IPS DF 4.7 (cell line): ENCODE results near the gene CD28.

Experiments used
- DNase-seq: peaks from one replicate; pipeline ENCODE4 v3.0.0-alpha.2; 2013; ENCODE audit warnings: low spot score; ENCODE audit errors: extremely low read depth

The CD28 gene

GRCh38 chr2:203713381-203713780 is 6.9 kb downstream of the CD28 start:
- no peak for DNase-seq

- no peak for DNase-seq
These were observed 7.7 kb downstream of the CD28 start for GRCh38 chr2:203714112-203714511.

- no peak for DNase-seq
These were observed 9.3 kb downstream of the CD28 start for GRCh38 chr2:203715744-203716143.

- DNase-seq, result no peak
These were observed 11.6 kb downstream of the CD28 start for GRCh38 chr2:203718087-203718486.

GRCh38 chr2:203719456-203720410 is 13.3 kb downstream of the CD28 start:
- DNase-seq, result no peak

DNA sequence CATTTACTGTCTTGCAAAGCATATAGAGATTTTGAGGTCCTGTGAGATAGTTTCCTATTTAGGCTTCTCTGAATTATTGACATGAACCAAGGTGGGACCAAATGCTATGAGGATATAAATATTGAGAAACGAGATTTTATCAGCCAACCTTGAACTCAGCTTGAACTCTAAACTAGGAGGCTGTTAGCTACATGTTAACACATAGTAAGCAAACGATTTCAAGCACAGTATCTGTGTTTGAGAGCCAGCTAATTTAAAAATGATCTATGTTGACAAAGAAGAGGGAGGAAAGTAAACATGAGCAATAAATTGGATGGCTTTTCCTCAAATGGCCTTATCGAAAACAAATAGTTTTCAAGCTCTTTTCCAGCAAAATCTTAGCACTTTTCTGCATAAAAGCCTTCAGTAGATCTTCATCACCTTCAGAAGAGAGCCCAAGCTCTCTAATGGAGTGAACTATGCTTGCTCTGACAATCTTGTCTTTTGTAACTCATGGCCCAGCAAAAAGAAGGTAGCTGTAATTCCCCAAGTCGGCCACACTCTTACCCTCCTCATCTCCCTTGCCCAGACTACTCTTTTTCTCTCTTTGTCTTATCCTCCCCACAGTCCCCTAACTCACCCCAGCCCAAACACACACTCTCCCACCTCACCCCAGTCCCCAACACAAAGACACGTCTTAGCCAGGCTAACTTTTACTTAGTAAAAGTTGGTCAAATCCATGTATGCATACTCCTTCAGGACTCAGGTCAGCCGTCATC is 14.7 kb downstream of the CD28 start:
- DNase-seq, result no peak

DNA sequence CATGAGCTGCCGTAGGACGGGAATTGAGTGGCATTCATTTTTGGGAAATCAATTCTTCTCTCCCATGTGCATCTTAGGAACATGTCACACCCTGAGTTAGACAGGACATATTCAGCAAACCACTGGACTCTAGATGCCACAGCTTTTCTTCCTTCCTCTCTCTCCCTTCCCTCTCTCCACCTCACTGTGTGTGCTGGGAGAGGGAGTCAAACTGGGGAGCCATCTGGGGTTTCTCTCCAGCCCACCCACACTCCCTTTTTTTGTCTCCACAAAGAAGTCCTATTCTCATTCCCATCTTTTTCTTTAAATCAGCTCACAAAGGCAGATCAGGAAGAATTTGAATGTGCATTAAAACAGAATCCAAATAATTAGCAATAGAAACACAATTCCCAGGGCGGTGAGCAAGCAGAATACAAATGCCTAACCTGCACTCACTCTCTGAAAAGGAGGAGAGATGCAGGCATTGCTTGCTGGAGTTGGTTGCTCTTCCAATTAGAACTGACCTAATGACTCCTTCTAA is 15.4 kb downstream of the CD28 start:
- no peak for DNase-seq

DNA sequence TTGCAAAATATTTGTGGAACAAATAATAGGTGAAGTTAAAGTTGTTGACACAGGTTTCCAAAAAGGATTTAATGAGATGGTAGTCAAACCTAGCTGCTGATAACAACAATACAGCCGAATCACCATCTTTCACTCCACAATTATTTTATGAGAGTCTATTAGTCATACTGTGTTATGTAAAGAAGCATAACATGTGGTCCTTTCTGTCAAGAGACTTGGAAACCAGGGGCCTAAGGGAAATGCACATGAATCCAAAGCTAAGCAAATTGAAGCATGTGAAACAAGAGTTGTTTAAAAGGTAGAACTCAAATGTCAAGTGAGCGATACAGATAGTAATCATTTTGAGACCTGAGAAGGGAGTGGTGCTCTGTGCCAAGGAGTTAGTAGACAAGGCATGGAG is 16.0 kb downstream of the CD28 start:
- no peak for DNase-seq

GRCh38 chr2:203728321-203728720 is 21.9 kb downstream of the CD28 start:
- no peak for DNase-seq

DNA sequence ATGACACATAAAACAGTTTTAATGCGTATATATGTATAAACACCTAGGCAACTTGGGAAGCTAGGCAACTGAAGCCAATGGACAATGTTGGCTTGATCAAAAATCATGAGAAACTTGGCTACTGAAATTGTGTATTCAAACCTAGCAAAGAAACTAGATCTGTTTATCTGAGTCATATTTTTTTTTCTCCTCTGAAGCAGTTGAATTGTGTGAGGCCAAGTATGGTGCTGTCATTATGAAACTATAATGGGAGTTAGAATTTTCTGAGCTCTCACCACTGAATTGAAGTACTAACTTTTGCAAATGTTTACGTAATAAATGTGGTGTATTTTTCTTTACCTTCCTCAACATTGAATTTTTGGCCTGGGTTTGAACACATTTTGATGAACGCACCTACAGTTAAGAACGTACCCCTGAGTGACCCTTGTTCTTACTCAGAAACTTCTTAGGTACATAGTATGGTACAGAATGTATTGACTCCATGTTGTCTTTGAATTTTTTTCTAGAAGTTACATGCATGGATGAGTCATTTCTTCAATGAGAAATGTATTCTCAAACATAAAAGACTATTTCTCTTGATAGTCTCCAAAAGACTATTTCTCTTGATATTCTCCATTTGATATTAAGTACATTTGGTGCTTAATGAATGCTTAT is 23.8 kb downstream of the CD28 start:
- DNase-seq, result no peak

DNA sequence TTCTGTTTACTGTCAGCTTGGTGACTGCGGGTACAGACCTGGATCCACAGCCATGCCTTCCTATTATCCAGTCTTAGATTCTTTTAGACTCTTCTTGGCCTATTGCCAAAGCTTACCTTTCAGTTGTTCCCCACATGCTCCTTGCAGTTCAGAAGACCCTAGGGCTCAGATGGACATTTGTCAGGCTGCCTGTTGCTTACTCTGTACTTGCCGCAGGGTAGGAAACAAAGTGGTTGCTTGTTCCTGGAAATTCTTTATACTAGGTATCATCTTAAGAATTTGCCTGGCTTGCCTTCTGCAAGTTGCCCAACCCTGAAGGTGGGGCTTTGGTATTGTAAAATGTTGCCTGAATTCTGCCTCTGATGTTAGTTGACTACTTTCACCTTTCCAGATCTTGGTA is 24.4 kb downstream of the CD28 start:
- DNase-seq, result no peak

GRCh38 chr2:203732092-203732952 is 25.9 kb downstream of the CD28 start:
- DNase-seq, result no peak

DNA sequence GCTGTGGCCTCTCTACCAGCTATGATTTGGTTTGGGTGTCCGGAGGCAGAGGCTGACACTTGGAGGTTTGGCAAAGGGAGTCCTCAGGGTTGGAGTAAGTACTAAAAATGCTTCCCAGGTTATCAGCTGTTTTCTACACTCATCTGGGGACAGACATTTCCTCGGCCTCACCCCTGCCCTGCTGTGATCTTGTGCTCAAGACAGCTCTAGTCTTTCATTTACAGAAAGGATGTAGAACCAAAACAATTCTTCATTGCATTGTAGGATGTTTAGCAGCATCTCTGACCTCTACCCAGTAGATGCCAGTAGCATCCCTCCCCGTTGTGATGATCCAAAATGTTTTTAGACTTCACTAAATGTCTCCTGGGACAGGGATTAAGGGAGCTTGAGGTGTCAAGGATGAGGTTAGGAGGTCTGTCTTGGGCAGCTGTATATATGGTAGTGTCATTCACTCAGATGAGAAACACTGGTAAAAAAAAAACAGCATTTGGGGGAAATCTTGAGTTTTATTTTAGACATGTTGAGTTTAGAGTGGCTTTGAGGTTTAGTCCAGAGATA is 26.6 kb downstream of the CD28 start:
- no peak for DNase-seq

- no peak for DNase-seq
These were observed 27.2 kb downstream of the CD28 start for GRCh38 chr2:203733684-203734083.

- no peak for DNase-seq
These were observed 28.0 kb downstream of the CD28 start for GRCh38 chr2:203734276-203734983.

DNA sequence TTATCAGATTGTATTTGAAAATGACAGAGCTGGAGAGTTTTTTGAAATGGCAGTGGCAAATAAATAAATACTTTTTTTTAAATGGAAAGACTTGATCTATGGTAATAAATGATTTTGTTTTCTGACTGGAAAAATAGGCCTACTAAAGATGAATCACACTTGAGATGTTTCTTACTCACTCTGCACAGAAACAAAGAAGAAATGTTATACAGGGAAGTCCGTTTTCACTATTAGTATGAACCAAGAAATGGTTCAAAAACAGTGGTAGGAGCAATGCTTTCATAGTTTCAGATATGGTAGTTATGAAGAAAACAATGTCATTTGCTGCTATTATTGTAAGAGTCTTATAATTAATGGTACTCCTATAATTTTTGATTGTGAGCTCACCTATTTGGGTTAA is 30.9 kb downstream of the CD28 start:
- no peak for DNase-seq

GRCh38 chr2:203739351-203739750 is 32.9 kb downstream of the CD28 start:
- no peak for DNase-seq

- no peak for DNase-seq
These were observed 34.4 kb downstream of the CD28 start for GRCh38 chr2:203740871-203741281.

DNA sequence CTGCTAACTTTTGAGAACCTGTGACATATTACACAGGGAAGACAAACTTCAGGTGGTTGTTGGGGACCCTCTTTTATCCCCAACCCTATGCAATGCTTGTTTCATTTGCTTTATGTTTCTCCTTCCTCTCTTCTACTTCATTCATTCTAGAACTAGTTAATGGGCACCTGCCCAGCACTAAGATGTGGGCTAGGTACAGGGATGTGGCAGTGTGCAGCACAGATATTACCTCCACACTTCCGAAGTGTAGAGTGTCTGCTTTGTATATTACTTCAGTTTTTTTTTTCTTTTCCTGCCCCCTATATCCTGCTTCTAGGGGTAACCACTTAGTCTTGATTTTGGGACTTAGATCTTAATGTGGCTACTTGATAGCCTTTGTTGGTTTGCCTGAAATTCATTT is 35.1 kb downstream of the CD28 start:
- no peak for DNase-seq

- DNase-seq, result no peak
These were observed 37.1 kb downstream of the CD28 start for GRCh38 chr2:203743441-203743981.
